HTR-8/SVneo (cell line): ENCODE measurements around the gene DNAI2.

Source experiments
- DNase-seq: peaks from one replicate; pipeline ENCODE4 v3.0.0; 2011; ENCODE audit warnings: low spot score, mixed read lengths; ENCODE audit not compliant: insufficient read length
- FAIRE-seq: peaks from 2 replicates; lab custom pipeline; 2011; peaks lifted over from hg19 to GRCh38; lab: Jason Lieb, UNC

The DNAI2 gene, protein sequence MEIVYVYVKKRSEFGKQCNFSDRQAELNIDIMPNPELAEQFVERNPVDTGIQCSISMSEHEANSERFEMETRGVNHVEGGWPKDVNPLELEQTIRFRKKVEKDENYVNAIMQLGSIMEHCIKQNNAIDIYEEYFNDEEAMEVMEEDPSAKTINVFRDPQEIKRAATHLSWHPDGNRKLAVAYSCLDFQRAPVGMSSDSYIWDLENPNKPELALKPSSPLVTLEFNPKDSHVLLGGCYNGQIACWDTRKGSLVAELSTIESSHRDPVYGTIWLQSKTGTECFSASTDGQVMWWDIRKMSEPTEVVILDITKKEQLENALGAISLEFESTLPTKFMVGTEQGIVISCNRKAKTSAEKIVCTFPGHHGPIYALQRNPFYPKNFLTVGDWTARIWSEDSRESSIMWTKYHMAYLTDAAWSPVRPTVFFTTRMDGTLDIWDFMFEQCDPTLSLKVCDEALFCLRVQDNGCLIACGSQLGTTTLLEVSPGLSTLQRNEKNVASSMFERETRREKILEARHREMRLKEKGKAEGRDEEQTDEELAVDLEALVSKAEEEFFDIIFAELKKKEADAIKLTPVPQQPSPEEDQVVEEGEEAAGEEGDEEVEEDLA

DNA sequence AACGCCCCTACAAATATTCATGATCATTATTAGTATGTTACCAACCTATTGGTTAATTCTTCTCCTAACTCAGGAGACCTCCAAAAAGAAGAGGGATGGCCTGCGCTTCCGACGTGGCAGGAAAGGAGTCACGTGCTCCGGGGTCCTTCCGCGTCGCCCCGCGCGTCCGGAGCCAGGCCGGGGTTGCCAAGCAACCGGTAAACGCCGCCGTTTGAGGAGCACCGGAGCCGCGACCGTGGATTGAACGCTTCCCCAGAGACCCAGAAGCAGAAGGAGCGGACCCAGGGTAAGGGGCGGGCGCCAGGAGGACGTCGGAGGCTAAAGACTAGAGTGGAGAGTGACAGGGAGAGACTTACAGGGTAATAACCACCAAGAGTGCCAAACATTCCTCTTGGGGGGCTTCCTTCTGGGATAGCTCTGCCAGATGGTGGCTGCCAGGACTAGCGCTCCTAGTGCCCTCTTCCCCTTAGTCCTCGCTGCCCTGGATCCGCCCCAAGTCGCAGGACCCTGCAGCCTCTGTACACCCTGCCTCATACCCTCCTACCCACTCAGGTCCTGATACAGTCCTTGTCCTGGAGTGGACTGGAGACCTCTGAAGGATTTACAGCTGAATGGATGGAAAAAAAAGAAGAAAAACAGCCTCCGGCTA lies at the start of gene DNAI2:
DNAI2 (plus strand) TSS at position 175 of the 649 bp plus-strand sequence. CDS start 7,584 bp downstream, outside the sequence.
- no peak for FAIRE-seq
- DNase-seq: no peak

DNA sequence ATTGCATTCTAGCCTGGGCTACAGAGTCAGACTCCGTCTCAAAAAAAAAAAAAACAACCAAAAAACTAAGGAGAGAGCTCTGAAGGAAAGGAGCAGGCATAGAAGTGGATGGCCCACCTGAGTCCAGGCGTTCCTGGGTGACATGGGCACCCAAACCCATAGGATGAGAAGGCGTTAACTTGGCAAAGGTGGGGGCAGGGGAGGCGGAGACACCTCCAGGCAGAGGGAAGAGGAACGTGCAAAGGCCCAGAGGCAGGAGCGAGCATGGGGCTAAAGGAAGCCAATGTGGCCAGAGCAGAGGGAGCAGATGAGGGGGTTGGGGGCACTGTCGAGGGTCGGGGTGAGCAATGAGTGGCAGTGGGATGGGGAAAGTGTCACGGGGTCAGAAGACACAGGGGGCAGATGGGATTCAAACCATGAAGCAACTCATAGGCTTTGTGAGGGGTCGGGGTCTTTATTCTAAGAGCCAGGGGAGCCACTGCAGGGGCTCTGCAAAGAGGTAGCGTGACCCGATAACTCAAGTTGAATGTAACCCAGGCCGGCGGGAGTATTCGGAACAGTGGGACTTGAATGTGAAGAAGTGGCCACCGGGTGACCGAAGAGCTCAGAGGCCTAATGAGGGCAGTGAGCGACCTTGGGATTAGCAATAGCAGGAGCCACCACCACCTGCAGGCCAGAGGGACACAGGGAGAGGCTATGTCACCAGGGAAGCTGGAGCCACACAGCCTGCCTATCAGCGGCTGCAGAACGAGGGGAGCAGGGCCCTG lies 48.9 kb upstream of the DNAI2 start:
- DNase-seq: no peak
- FAIRE-seq: no peak

DNA sequence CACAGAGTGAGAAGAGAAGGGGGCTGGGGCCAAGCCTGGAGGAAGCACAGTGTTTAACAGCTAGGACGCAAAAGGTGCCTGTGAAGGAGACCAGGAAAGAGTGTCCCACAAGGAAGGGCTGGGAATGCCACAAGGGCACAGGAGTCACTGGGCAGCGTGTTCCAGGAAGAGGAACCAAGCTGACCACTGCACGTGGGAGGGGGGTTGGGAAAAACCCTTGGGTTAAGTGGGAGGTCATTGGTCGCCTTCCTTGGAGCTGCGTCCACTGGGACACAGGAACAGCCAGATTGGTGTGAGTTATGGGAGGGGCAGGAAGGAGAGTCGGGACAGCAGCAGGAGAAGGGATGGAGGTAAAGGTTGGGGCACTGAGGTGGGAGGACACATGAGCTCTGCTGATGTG lies 47.8 kb upstream of the DNAI2 start:
- DNase-seq: no peak
- no peak for FAIRE-seq

DNA sequence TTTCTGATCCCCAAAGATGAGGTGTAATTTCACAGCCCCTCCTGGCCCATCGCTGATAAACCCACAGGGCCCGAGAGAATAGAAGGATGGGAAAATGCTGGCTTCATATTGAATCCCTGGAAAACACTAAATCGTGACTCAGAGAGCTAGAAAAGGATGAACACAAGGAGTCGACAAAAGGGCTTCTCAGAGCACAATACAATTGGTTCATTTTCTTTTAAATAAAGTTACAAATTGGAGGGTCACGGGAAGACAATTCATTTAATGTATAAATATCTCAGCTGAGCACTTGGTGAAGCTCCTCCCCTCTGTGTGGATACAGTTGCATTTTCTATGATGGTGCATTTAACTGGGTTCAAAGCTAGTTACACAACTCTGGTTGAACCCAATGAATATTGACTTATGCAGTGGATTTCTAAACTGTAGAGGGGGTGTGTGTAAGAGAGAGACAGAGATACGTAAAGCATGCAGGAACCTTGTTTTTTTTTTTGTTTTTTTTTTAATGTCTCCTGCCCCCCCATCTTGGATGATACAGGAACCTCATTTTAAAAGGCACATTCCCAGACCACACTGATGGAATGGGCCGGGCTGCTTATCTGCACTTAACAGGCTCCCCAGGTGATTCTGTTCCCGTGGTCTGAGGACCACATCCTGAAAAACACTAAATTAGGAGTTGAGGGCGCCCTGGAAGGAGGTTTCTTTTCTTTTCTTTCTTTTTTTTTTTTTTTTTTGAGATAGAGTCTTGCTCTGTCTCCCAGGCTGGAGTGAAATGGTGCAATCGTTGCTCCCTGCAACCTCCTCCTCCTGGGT lies 46.6 kb upstream of the DNAI2 start:
- FAIRE-seq (no peak), DNase-seq (no peak)

DNA sequence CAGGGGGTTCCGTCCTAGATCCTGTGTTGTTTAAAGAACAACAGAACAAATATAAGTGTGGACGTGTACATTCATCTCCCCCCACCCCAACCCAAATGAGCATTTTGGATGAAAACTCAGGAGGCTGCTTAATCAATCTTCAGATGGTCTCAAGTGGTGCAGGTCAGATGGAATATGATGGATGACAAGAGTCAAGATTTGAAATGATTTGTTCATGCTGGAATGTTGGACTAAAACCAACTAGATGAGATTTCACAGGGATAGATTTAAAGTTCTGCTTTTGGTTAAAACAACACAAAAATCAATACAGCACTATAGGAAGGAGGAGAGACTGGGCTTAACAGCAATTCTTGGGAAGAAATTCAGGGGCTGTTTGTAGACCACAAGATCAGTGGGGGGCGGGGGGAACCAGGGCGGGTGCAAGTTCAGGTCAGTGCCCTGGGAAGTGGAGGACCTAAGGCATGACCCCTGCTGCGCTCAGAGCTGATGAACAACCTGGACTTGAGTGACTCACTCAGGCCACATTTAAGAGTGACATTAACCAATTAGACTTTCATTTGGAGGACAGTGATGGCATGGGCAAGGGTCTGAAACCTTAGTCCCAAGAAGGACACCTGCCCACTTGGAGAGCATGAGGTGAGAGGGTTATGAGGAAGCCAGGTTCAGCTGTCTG lies 45.6 kb upstream of the DNAI2 start:
- FAIRE-seq (no peak), DNase-seq (no peak)

DNA sequence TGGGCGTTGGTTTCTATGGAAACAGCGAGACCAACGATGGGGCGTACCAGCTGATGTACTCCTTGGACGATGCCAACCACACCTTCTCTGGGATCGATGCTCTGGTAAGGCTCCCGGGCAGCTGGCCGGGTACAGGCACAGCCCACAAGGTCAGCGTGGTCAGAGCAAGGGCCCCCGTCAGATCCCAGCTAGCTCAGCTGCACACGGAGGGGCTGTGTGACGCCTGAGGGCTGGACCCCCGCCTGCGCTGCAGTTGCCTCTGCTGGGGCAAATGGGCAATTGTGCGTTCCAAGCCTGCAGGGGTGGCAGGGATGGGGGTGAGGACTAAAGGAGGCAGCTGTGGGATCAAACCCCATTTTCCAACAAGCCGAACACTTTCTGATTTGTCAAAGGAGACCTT lies 43.1 kb upstream of the DNAI2 start:
- FAIRE-seq (no peak), DNase-seq (no peak)

DNA sequence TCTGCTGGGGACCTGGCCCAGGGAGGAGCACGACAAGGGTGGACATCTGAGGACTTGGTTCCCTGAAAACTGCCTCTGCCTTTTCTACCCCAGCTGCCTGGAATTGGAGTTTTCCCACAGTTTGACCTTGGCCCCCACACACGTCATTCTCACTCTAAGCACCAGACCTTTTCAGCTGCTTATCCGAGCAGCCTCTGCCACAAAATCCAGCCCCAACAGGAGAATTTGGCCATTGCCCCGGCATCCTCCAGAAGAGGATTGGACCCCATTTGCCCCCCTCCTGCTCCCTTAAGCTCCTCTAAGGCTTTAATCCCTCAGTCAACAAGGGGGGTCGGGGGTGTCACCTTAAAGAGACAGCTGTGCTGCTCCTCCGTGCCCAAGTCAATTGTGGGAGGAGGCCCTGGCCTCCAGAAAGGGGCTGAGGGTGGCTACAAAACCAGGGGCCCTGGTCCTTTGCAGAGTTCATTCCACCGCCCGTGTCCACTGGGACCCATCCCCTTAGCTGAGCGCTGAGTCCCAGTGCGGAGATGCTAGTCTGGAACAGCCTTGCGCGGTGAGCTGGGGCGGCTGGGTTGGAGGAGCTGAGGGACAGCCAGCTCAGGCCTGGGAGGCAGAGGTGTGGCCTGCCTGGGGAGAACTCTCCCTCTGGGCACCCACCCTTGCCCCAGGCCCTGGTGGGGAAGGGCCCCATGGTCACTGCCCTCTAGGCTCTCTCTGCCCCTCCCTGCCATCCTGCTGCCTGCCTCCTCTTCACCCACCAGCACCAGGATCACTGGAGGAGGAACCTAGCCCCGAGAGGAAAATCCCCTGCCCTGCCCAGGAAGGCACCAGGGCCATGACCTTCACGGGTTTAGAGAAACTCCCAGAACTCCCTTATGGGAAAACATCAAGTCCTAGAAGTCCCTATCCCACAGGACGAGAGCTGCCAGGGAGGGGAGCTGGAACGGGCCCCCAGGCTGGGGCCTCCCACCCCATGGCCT lies 41.8 kb upstream of the DNAI2 start:
- DNase-seq (no peak), FAIRE-seq (no peak)

DNA sequence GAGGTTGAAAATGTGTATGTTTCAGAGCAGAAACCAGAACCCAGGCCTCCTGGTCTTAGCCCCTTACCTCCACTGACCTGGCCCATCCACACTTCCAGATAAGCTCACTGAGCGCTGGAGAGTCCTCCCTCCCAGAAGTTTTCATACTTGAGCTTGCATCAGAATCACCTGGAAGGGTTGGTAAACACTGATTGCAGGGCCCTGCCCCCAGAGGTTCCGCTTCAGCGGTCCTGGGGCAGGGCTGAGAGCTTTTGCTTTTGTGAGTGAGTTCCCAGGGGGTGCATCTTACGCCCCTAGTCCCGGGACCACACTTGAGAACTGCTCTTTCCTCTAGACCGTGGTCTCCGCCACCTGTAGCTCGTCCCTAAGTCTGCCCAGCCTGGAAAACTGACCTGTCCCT lies 40.1 kb upstream of the DNAI2 start:
- no peak for DNase-seq
- FAIRE-seq: no peak

DNA sequence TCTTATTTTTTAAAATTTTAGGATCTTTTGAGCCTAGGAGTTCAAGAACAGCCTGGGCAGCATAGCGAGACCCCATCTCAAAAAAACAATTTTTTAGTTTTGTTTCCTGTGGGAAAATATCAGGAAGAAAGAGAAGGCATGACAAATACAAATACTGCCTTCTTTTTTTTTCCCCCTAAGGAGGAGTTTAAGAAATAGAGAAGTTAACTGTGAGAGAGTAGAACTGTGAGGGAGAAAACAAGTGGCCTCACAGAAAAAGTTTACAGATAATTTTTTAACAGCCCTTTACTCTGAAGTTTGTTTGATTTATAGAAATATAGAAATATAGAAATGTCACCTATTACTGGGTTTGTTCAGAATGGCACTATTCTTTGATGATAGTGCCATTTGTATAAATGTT lies 39.5 kb upstream of the DNAI2 start:
- no peak for FAIRE-seq
- no peak for DNase-seq

DNA sequence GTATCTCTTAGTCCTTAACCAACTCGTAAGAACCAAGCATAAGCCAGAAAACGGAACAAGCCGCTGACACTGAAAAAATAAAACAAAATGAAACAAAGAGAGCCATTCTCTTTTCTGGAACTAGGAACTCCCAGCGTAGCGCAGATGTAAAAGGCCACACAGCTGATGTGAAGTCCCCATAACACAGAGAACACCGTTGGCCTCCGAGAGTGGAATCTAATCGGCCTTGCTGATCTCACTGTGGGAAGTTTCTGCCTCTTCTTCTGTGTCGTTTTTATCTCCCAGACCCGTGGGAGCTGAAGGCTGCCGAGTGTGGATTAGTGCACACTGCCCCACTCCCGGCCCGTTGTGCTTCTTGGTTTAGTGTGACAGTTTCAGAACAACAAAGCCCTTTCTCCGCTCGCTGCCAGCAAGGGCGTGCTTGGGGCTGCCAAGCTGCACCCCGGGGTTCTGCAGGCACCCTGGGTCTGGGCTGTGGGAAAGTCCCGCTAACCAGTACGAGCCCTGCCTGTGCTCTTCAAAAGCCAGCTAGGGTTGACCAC lies 38.9 kb upstream of the DNAI2 start:
- no peak for FAIRE-seq
- no peak for DNase-seq

DNA sequence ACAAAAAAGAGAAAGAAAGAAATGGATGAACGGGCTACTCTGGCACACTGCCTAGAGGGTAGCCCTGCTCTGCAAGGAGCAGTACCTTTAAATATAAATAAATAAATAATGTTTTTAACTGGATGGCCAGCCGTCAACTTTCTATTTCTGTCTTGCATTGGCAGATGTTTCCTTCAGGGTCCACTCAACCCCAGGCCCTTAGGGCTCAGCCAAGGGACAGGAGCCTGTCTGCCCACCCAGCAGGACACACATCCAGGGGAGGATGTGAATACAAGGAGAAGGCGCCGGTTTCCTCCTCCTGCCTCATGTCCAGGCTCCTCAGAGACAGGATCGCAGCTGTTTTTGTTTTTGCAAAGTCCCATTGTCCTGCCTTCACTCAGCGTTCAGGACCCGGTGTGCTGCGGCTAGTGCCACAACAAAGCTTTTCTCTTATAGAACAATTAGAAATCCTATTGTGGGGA lies 38.1 kb upstream of the DNAI2 start:
- FAIRE-seq: no peak
- DNase-seq: no peak

DNA sequence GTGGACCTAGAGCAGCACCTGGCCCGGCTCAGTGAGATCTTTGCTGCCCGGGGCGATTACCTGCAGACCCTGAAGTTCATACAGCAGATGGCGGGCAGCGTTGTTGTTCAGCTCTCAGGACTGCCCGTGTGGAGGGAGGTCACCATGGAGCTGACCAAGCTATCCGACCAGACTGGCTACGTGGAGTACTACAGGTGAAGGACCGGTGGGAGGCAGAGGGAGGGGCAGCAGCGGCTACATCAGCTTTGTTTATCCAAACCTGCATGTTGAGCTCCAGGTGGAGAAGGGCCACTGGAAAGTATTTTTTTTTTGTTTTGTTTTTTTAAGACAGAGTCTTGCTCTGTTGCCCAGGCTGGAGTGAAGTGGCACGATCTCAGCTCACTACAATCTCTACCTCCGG lies 36.7 kb upstream of the DNAI2 start:
- FAIRE-seq: no peak
- DNase-seq: no peak

DNA sequence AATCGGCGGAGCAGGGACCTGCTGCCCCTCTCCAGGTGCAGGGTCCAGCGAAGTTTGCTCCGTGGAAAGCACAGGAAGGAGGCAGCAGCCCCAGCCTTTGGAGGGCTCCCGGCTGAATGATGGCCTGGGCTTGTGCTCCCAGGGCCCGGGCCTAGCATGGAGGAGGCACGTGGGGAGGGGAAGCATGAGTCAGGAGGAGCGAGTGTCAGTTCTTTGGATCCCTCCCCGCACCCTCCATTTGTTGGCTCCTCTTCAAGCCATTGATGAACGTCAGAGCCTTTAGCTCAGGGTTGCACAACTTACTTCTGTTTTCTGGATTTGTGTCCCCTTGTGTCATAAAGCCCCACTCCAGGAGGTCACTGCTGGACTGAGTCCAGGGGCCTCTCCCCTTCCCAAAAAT lies 34.9 kb upstream of the DNAI2 start:
- DNase-seq (no peak), FAIRE-seq (no peak)

DNA sequence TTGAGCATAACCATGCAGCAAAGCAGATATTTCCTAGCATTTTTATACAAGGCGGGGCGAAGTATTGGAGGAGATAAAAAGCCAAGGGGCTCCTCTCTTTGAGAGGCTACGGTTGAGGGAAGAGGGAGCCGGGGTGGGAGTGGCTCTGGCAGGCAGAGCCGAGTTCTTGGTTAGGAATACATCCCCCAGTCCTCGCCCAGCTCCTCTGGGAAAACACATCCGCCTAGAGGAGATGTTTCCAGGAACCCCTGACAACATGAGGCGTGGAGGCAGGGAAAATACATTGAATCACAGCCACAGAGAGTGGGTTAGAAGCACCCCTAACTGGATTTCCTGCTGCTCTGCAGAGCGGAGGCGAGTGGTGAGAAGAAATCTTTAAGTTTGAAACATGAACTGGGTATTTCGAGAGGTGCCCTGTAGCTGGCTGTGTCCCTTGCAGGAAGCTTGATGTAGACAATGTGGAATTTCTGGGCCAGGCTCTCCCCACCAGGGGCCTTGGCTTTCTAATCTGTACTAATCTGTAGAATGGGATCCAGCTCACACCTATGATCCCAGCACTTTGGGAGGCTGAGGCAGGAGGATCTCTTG lies 33.3 kb upstream of the DNAI2 start:
- FAIRE-seq (no peak), DNase-seq (no peak)

DNA sequence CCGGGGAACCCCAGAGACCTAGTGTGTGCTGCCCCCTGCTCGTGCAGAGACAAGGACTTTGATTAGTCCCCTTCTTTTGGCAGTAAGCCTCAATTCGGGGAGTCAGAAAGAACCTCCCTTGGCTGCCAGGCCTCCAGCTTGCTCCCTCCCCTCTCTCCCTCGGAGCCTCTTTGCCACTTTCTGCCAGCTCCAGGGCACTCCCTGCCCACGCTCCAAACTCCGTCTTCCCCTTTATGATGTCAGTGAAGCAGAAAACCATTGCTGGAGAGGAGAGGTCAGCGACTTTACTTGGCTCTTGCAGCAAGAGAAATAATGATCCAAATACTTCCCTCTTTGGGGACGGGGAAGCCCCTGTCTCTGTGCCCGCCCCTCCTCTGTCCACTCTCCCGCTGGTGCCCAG lies 32.6 kb upstream of the DNAI2 start:
- DNase-seq (no peak), FAIRE-seq (no peak)

DNA sequence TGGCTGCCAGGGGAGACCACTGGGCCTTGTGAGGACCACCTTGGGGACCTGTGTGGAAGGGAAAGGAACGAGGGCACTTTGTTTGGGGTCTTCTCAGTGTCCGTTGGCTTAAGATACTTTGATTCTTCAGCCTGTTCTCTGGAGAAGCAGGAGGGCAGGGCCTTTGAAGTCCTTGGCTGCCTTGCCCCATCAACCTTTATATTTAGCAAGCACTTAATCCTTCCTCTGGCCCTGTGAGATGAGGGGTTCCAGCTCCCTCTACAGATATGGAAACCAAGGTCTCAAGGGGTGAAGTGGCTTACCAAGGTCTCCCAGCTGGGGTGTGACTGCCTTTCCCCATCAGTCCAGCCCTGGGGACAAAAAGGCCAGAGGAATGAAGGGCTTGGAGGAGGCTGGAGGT lies 32.2 kb upstream of the DNAI2 start:
- FAIRE-seq (no peak), DNase-seq (no peak)

DNA sequence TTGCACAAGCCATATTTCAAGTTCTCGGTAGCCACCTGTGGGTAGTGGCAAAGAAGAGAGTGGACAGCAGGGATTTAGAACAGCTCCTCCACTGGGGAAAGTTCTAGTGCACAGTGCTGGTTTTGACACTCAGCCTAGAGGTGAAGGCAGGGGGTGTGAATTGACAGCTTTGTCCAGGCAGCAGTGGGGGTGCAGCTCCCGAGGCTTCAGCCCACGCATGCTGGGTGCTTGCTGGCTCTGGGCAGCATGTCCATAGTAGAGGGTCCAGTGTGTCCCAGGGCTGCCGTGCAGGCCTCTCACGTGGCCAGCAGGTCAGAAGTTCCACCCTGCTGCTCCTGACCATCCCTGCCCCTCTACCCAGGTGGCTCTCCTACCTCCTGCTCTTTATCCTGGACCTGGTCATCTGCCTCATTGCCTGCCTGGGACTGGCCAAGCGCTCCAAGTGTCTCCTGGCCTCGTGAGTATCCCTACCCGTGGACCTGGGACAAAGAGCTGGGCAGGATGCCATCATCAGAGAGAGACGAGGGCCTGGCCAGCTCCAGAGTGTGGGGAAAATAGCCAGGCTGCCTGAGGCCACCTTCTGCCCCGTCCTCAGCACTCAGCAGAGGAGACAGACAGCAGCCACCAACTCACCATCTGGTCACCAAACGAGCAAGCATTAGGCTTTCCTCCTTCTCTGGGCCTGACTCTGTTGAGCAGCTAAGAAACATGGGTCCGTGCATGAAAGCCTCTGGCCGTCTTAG lies 30.9 kb upstream of the DNAI2 start:
- peak; percentile 38 for FAIRE-seq

More for the DNA sequence above, 30.9 kb upstream of the DNAI2 start:
- DNase-seq: no peak
